Colonic mucosa (tissue), 4 donors: Measurements from ENCODE around the gene ITSN1. TPM values are rescaled to one million over a fixed set of nuclear protein-coding genes. Genes with fewer than 3 reads are reported as not detected.

Source experiments
- DNase-seq: peaks from one replicate; pipeline ENCODE4 v3.0.0-alpha.2; 2020
- H3K27ac ChIP-seq: fragments of 200-600 bp; one replicate; pipeline ENCODE4 v1.8.0; 2021
- H3K27me3 ChIP-seq: fragments of 200-600 bp; one replicate; pipeline ENCODE4 v1.8.0; 2021
- H3K36me3 ChIP-seq: fragments of 200-600 bp; one replicate; pipeline ENCODE4 v1.8.0; 2021
- H3K4me1 ChIP-seq: fragments of 200-600 bp; one replicate; pipeline ENCODE4 v1.8.0; 2021; ENCODE audit warnings: mild to moderate bottlenecking
- H3K4me3 ChIP-seq: fragments of 200-600 bp; one replicate; pipeline ENCODE4 v1.8.0; 2021
- H3K9ac ChIP-seq, 2 donors: one replicate each; pipeline ENCODE4 v1.7.0; 2013; ENCODE audit warnings: control low read depth in 2 of 2, low read depth in 2 of 2, low read length in 2 of 2
- H3K9me3 ChIP-seq: fragments of 200-600 bp; one replicate; pipeline ENCODE4 v1.8.0; 2021
- CTCF ChIP-seq: fragments of 200-600 bp; IDR thresholded peaks from one replicate; pipeline ENCODE4 v1.8.0; 2022; ENCODE audit warnings: antibody characterized with exemption, mild to moderate bottlenecking
- intact Hi-C: fragments of 100-400 bp; cut with DNase I; formaldehyde crosslinking; loops from one replicate; pipeline ENCODE4 v1.14.1; 2022
- total RNA-seq, 2 donors: library from RNA; stranded (reverse); fragmentation: NEBNext Ultra II Directional in 1 of 2; extraction: Animal tissue kit (Norgen Biotek cat#: 25700) in 1 of 2; gene quantifications; one replicate each; pipeline ENCODE4 v1.2.1, GENCODE V29; 2021
- donor health status: healthy.
- donor health status: DM: no; HTN: no; CAD: no.
- donor health status: DM: no; HTN: no; CAD: no.

ITSN1 gene
- total RNA-seq, 2 donors from 2014 or later, result 22.4 to 28.3 TPM

DNA sequence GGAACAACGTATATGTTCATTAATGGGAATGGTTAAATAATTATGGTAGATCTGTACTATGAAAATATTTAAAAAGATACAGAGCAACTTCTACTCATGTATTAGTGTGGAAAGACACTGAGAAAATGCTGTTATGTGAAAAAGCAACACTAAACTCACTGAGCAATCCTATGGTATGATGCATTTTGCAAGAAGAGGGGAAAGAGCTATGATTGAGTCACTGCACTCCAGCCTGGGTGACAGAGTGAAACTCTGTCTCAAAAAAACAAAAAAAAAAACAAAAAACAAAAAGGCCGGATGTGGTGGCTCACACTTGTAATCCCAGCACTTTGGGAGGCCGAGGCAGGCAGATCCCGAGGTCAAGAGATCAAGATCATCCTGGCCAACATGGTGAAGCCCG lies 228.9 kb downstream of the ITSN1 start:
- no peaks in the 10 kb centered on the region for H3K9me3 ChIP-seq
- TF ChIP-seq CTCF, result no peak
- no peak overlapping the region for H3K4me3 ChIP-seq
- no peaks in the 10 kb centered on the region for H3K4me1 ChIP-seq
- no peak overlapping the region for H3K9ac ChIP-seq
- H3K27ac ChIP-seq, result no peak overlapping the region
- DNase-seq, result no peak
- H3K36me3 ChIP-seq, result no peaks in the 10 kb centered on the region
- no peaks in the 10 kb centered on the region for H3K27me3 ChIP-seq
- intact Hi-C loops, result no loop called here

DNA sequence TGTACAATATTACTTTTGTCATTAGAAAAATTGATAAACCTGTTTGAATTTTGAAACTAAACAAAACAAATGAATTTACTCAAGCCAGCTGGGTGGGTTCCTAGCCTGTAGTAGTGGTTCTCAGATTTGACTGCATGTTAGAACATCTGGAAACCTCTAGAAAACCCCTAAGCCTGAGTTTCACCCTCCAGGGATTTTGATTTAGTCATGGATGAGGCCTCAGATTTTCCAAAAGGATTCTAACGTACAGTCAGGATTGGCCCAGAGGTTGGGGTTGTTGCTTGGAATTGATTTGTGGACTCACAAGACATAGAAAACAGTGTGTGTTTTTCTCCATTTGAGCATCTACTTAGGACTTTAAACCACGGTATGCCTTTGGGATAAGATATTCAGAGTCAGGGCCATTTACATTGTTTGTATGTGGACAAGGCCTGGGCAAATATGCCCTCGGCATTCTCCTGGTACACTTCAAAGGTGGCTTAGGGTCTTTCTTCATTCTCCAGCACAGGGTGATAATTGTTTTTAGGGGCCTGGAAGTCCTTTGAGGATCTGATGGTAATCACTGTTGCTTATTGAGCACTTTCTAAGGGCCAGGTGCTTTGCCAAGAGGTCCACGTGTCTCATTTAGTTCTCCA lies 230.7 kb downstream of the ITSN1 start:
- no peak for TF ChIP-seq CTCF
- H3K4me1 ChIP-seq, result no peaks in the 10 kb centered on the region
- H3K27me3 ChIP-seq, result no peaks in the 10 kb centered on the region
- no peak for DNase-seq
- H3K9ac ChIP-seq, result no peak overlapping the region
- no peaks in the 10 kb centered on the region for H3K36me3 ChIP-seq
- intact Hi-C loops, result no loop called here
- no peaks in the 10 kb centered on the region for H3K9me3 ChIP-seq
- H3K4me3 ChIP-seq, result no peak overlapping the region
- H3K27ac ChIP-seq, result no peak overlapping the region

GRCh38 chr21:33874161-33874560 lies 231.9 kb downstream of the ITSN1 start:
- TF ChIP-seq CTCF, result no peak
- Histone ChIP-seq H3K27me3 (no peaks in the 10 kb centered on the region), H3K9me3 (no peaks in the 10 kb centered on the region), H3K4me1 (no peaks in the 10 kb centered on the region), H3K9ac (no peak overlapping the region), H3K4me3 (no peak overlapping the region), H3K36me3 (no peaks in the 10 kb centered on the region), H3K27ac (no peak overlapping the region)
- intact Hi-C loops, result no loop called here
- no peak for DNase-seq

DNA sequence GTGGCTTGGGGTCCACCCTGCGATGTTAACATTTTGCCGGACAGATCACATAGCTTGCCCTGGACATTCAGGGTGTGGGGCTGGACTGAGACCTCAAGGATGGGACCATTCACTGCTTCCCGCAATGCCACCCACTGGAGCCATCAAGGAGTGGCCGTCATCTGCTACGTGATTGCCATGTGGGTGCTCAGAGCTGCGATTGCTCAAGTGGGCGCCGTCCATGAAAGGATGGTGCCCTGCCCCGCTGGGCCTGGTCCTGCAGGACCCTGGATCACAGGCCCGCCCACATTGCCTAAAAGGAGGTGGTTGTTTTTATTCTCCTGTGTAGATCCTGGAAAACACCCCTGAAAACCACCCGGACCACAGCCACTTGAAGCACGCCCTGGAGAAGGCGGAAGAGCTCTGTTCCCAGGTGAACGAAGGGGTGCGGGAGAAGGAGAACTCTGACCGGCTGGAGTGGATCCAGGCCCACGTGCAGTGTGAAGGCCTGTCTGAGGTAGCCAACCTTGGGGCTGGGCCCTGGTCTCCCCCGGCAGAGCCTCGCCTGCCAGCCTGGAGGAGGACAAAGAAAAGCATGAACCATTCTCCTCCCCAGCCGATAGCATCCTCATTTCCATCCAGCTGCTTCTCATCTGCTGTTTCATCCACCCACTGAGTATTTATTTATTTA lies 232.9 kb downstream of the ITSN1 start:
- Histone ChIP-seq H3K9me3 (no peaks in the 10 kb centered on the region), H3K9ac (no peak overlapping the region), H3K27ac (no peak overlapping the region), H3K27me3 (no peaks in the 10 kb centered on the region), H3K4me3 (no peak overlapping the region), H3K36me3 (no peaks in the 10 kb centered on the region), H3K4me1 (no peaks in the 10 kb centered on the region)
- intact Hi-C loops, result no loop called here
- TF ChIP-seq CTCF, result no peak
- no peak for DNase-seq

GRCh38 chr21:33878824-33879223 lies 236.5 kb downstream of the ITSN1 start:
- H3K9me3 ChIP-seq, result no peaks in the 10 kb centered on the region
- no peaks in the 10 kb centered on the region for H3K36me3 ChIP-seq
- H3K9ac ChIP-seq, result no peak overlapping the region
- H3K4me3 ChIP-seq, result no peak overlapping the region
- H3K27ac ChIP-seq, result no peak overlapping the region
- DNase-seq, result no peak
- no peaks in the 10 kb centered on the region for H3K4me1 ChIP-seq
- no peaks in the 10 kb centered on the region for H3K27me3 ChIP-seq
- no peak for TF ChIP-seq CTCF
- intact Hi-C loops, result no loop called here
